HUES6 (cell line): ENCODE results near the gene GABPB1.

Experiments
- H3K27ac ChIP-seq: 2 replicates; pipeline ENCODE4 v1.7.0; 2013; ENCODE audit warnings: low read depth, mild to moderate bottlenecking, low read length, inconsistent platforms
- H3K27me3 ChIP-seq: 2 replicates; pipeline ENCODE4 v1.6.1; 2013; ENCODE audit warnings: low read length; ENCODE audit not compliant: control insufficient read depth, insufficient read depth
- H3K36me3 ChIP-seq: 2 replicates; pipeline ENCODE4 v1.6.1; 2013; ENCODE audit warnings: low read length; ENCODE audit not compliant: control insufficient read depth, insufficient read depth
- H3K4me1 ChIP-seq: 2 replicates; pipeline ENCODE4 v1.6.1; 2013; ENCODE audit warnings: low read length; ENCODE audit not compliant: control insufficient read depth, insufficient read depth
- H3K4me3 ChIP-seq: 2 replicates; pipeline ENCODE4 v1.5.1; 2013; ENCODE audit warnings: low read depth, low read length
- H3K9ac ChIP-seq: one replicate; pipeline ENCODE4 v1.6.1; 2013; ENCODE audit warnings: mild to moderate bottlenecking, low read length
- H3K9me3 ChIP-seq: 2 replicates; pipeline ENCODE4 v1.6.1; 2013; ENCODE audit warnings: low read depth, low read length; ENCODE audit not compliant: control insufficient read depth, insufficient read depth

GABPB1 gene

DNA sequence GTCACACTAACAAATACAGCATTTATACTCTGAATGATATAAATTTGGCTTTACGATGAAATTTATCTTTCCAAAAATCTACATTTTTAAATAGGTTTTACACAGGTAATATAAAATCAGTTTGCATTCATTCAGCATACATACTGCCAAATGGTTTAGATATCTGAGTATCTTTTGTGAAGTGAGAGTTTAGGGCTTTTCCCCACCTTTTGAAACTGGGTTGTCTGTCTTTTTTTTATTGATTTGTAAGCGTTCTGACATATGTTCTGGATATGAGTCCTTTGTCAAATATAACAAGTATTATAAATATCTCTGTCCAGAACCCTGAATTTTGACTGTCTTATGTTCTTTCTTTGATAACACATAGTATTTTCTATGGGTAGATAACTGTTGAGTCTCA, 42.4 kb downstream of the GABPB1 start:
- Histone ChIP-seq H3K4me1 (no peaks in the 10 kb centered on the region), H3K9me3 (peaks cover 6% of the 10 kb centered on the region; the same call in 1 of the 2 replicates)

GRCh38 chr15:50307799-50308198, 47.2 kb downstream of the GABPB1 start:
- no peak overlapping the region for H3K27ac ChIP-seq
- H3K9ac ChIP-seq, result no peak overlapping the region
- no peak overlapping the region for H3K4me3 ChIP-seq
- peaks cover 6% of the 10 kb centered on the region; the same call in 1 of the 2 replicates for H3K9me3 ChIP-seq
- H3K27me3 ChIP-seq, result no peaks in the 10 kb centered on the region
- H3K36me3 ChIP-seq, result peaks cover 23% of the 10 kb centered on the region
- no peaks in the 10 kb centered on the region for H3K4me1 ChIP-seq

More for the DNA sequence above, 42.4 kb downstream of the GABPB1 start:
- H3K27me3 ChIP-seq, result no peaks in the 10 kb centered on the region
- H3K4me3 ChIP-seq, result no peak overlapping the region
- no peak overlapping the region for H3K9ac ChIP-seq
- no peak overlapping the region for H3K27ac ChIP-seq
- H3K36me3 ChIP-seq, result peaks cover 9% of the 10 kb centered on the region

GRCh38 chr15:50304836-50305235, 50.2 kb downstream of the GABPB1 start:
- no peaks in the 10 kb centered on the region for H3K27me3 ChIP-seq
- no peak overlapping the region for H3K4me3 ChIP-seq
- H3K4me1 ChIP-seq, result no peaks in the 10 kb centered on the region
- no peak overlapping the region for H3K27ac ChIP-seq
- H3K9me3 ChIP-seq, result peaks cover 6% of the 10 kb centered on the region; the same call in 1 of the 2 replicates
- H3K9ac ChIP-seq, result no peak overlapping the region
- H3K36me3 ChIP-seq, result peaks cover 47% of the 10 kb centered on the region

GRCh38 chr15:50302581-50302980, 52.4 kb downstream of the GABPB1 start:
- Histone ChIP-seq H3K9ac (no peak overlapping the region), H3K27ac (no peak overlapping the region), H3K36me3 (peaks cover 55% of the 10 kb centered on the region), H3K4me1 (no peaks in the 10 kb centered on the region), H3K9me3 (no peaks in the 10 kb centered on the region), H3K27me3 (no peaks in the 10 kb centered on the region), H3K4me3 (no peak overlapping the region)

GRCh38 chr15:50298340-50298739, 56.7 kb downstream of the GABPB1 start:
- no peaks in the 10 kb centered on the region for H3K27me3 ChIP-seq
- H3K9me3 ChIP-seq, result no peaks in the 10 kb centered on the region
- H3K9ac ChIP-seq, result no peak overlapping the region
- no peaks in the 10 kb centered on the region for H3K4me1 ChIP-seq
- peaks cover 58% of the 10 kb centered on the region for H3K36me3 ChIP-seq
- no peak overlapping the region for H3K27ac ChIP-seq
- H3K4me3 ChIP-seq, result no peak overlapping the region

GRCh38 chr15:50295966-50296365, 59.0 kb downstream of the GABPB1 start:
- peaks cover 48% of the 10 kb centered on the region for H3K36me3 ChIP-seq
- no peaks in the 10 kb centered on the region for H3K9me3 ChIP-seq
- H3K4me3 ChIP-seq, result no peak overlapping the region
- H3K27ac ChIP-seq, result no peak overlapping the region
- no peaks in the 10 kb centered on the region for H3K4me1 ChIP-seq
- H3K27me3 ChIP-seq, result no peaks in the 10 kb centered on the region
- no peak overlapping the region for H3K9ac ChIP-seq

DNA sequence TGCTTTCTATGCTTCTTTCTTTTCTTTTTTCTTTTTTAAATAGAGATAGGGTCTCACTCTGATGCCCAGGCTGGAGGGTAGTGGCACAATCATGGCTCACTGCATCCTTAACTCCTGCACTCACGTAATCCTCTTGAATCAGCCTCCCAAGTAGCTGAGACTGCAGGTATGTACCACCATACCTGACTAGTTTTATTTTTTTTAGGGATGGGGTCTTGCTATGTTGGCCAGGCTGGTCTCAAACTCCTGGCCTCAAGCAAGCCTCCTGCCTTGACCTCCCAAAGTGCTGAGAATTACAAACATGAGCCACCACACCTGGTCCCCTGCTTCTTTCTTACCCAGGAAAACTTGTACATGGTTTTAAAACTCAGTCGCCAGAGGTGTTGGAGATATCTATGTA, 65.2 kb downstream of the GABPB1 start:
- Histone ChIP-seq H3K27ac (no peak overlapping the region), H3K9ac (no peak overlapping the region), H3K27me3 (no peaks in the 10 kb centered on the region), H3K4me3 (no peak overlapping the region), H3K4me1 (no peaks in the 10 kb centered on the region), H3K9me3 (no peaks in the 10 kb centered on the region), H3K36me3 (peaks cover 42% of the 10 kb centered on the region)

- no peaks in the 10 kb centered on the region for H3K4me1 ChIP-seq
These were observed 67.5 kb downstream of the GABPB1 start for GRCh38 chr15:50287324-50288116.

DNA sequence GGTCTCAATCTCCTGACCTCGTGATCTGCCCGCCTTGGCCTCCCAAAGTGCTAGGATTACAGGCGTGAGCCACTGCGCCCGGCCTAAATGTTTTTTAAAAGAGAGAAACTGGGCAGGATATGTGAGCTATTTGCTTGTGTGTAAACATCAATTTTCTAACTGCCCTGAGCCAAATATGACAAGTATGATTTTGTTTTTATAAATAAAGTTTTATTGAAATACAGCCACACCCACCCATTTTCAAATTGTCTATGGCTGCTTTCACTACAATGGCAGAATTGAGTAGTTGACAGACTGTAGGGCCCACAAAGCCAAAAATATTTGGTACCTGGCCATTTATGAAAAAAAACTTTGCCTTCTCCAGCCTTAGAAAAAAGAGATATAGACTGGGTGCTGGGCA, 73.6 kb downstream of the GABPB1 start:
- peaks cover 14% of the 10 kb centered on the region for H3K36me3 ChIP-seq
- H3K4me1 ChIP-seq, result no peaks in the 10 kb centered on the region
- no peak overlapping the region for H3K4me3 ChIP-seq
- H3K27me3 ChIP-seq, result no peaks in the 10 kb centered on the region
- H3K9me3 ChIP-seq, result no peaks in the 10 kb centered on the region
- H3K27ac ChIP-seq, result no peak overlapping the region
- no peak overlapping the region for H3K9ac ChIP-seq

More at GRCh38 chr15:50287324-50288116, 67.5 kb downstream of the GABPB1 start:
- H3K36me3 ChIP-seq, result peaks cover 38% of the 10 kb centered on the region
- no peak overlapping the region for H3K27ac ChIP-seq
- no peaks in the 10 kb centered on the region for H3K9me3 ChIP-seq
- no peak overlapping the region for H3K4me3 ChIP-seq
- no peaks in the 10 kb centered on the region for H3K27me3 ChIP-seq
- no peak overlapping the region for H3K9ac ChIP-seq

DNA sequence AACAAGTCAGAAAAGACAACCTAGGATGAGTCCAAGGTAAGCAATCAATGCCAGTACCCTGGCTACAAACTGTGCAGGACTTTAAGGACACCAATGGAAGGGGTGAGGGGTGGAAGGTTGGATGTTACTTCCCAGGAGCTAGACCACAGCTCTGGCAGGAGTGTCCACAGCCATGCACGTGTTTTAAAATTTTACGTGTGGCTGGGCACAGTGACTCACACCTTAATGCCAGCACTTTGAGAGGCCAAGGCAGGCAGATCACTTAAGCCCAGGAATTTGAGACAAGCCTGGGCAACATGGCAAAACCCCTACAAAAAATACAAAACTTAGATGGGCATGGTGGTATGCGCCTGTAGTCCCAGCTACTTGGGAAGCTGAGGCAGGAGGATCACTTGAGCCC, 74.7 kb downstream of the GABPB1 start:
- H3K4me3 ChIP-seq, result no peak overlapping the region
- no peaks in the 10 kb centered on the region for H3K9me3 ChIP-seq
- H3K36me3 ChIP-seq, result peaks cover 6% of the 10 kb centered on the region
- no peak overlapping the region for H3K27ac ChIP-seq
- H3K9ac ChIP-seq, result no peak overlapping the region
- H3K4me1 ChIP-seq, result no peaks in the 10 kb centered on the region
- no peaks in the 10 kb centered on the region for H3K27me3 ChIP-seq

GRCh38 chr15:50278496-50278895, 76.5 kb downstream of the GABPB1 start:
- H3K9ac ChIP-seq, result no peak overlapping the region
- H3K27ac ChIP-seq, result no peak overlapping the region
- H3K9me3 ChIP-seq, result no peaks in the 10 kb centered on the region
- H3K27me3 ChIP-seq, result no peaks in the 10 kb centered on the region
- H3K4me3 ChIP-seq, result no peak overlapping the region
- H3K36me3 ChIP-seq, result 0 out of 2 replicates have a peak, but pooled peaks cover 3% of the 10 kb centered on the region
- no peaks in the 10 kb centered on the region for H3K4me1 ChIP-seq
